Mammary epithelial cell (primary cell): ENCODE measurements around the gene TXNDC5.

Experiments used
- EZH2 ChIP-seq: IDR thresholded peaks from 2 replicates; pipeline ENCODE4 v1.6.1; 2012; ENCODE audit warnings: low read length, inconsistent platforms, borderline replicate concordance
- TF ChIP-seq, protein P1 (sequence below), 2 donors: IDR thresholded peaks in 1 of 2; conservative IDR thresholded peaks in 1 of 2; 2 replicates each; pipeline ENCODE4 v1.5.1; 2011 to 2012; ENCODE audit warnings: inconsistent platforms in 2 of 2, low read length in 2 of 2, mild to moderate bottlenecking in 2 of 2, control low read depth in 1 of 2, low read depth in 1 of 2; ENCODE audit not compliant: insufficient read depth in 1 of 2; ENCODE audit errors: extremely low read depth in 1 of 2

DNA sequence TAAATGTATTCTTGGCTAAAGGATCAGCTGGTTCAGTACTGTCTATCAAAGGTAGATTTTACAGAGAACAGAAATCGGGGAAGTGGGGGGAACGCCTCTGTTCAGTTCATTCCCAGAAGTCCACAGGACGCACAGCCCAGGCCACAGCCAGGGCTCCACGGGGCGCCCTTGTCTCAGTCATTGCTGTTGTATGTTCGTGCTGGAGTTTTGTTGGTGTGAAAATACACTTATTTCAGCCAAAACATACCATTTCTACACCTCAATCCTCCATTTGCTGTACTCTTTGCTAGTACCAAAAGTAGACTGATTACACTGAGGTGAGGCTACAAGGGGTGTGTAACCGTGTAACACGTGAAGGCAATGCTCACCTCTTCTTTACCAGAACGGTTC lies 29.9 kb downstream of the TXNDC5 start:
- TF ChIP-seq, protein P1, sequence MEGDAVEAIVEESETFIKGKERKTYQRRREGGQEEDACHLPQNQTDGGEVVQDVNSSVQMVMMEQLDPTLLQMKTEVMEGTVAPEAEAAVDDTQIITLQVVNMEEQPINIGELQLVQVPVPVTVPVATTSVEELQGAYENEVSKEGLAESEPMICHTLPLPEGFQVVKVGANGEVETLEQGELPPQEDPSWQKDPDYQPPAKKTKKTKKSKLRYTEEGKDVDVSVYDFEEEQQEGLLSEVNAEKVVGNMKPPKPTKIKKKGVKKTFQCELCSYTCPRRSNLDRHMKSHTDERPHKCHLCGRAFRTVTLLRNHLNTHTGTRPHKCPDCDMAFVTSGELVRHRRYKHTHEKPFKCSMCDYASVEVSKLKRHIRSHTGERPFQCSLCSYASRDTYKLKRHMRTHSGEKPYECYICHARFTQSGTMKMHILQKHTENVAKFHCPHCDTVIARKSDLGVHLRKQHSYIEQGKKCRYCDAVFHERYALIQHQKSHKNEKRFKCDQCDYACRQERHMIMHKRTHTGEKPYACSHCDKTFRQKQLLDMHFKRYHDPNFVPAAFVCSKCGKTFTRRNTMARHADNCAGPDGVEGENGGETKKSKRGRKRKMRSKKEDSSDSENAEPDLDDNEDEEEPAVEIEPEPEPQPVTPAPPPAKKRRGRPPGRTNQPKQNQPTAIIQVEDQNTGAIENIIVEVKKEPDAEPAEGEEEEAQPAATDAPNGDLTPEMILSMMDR (conservative IDR thresholded peaks at IDR 0.05 in 1 of 2, IDR thresholded peaks at IDR 0.05 in 1 of 2; ENCODE audit: extremely low read depth in 1 of 2, insufficient read depth in 1 of 2, low read depth in 1 of 2, low read length in 2 of 2), result no peak
- TF ChIP-seq EZH2, result no peak
